ENCODE results near the gene RETREG3. TPM values are rescaled to one million over a fixed set of nuclear protein-coding genes. Genes with fewer than 3 reads are reported as not detected.

RETREG3 gene
- total RNA-seq, 6 experiments from 2014 or later: 42.5 to 61.1 (median 48.9) TPM

DNA sequence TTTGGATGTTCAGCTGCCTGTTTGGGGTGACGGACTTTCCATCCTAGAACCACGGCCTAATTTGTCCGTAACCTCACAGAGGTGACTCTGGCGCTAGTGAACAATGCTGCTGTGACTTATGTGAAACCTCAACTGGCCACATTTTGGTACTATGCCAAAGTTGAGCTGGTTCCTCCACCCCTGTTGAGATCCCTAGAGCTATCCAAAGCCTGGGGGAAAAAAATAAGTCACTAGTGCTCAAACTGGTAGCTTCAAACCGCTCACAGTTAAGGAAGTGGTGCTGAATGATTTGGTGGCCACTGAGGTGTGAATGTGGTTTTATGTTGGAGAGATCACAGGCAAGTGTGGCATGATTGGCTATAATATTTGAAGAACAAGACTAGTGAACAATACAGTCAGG lies 38.6 kb upstream of the RETREG3 start:
- no peak for DNase-seq
- Mint-ChIP-seq H3K27me3 (ENCODE audit: insufficient read depth) (peaks cover 14% of the 10 kb centered on the region), H3K27ac (no peak overlapping the region), H3K9me3 (no peaks in the 10 kb centered on the region), H3K4me1 (ENCODE audit: low read depth) (peaks cover 6% of the 10 kb centered on the region), H3K36me3 (ENCODE audit: low read depth) (no peaks in the 10 kb centered on the region), H3K4me3 (no peak overlapping the region)
- TF ChIP-seq, protein P1, sequence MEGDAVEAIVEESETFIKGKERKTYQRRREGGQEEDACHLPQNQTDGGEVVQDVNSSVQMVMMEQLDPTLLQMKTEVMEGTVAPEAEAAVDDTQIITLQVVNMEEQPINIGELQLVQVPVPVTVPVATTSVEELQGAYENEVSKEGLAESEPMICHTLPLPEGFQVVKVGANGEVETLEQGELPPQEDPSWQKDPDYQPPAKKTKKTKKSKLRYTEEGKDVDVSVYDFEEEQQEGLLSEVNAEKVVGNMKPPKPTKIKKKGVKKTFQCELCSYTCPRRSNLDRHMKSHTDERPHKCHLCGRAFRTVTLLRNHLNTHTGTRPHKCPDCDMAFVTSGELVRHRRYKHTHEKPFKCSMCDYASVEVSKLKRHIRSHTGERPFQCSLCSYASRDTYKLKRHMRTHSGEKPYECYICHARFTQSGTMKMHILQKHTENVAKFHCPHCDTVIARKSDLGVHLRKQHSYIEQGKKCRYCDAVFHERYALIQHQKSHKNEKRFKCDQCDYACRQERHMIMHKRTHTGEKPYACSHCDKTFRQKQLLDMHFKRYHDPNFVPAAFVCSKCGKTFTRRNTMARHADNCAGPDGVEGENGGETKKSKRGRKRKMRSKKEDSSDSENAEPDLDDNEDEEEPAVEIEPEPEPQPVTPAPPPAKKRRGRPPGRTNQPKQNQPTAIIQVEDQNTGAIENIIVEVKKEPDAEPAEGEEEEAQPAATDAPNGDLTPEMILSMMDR (IDR thresholded peaks at IDR 0.05): no peak

DNA sequence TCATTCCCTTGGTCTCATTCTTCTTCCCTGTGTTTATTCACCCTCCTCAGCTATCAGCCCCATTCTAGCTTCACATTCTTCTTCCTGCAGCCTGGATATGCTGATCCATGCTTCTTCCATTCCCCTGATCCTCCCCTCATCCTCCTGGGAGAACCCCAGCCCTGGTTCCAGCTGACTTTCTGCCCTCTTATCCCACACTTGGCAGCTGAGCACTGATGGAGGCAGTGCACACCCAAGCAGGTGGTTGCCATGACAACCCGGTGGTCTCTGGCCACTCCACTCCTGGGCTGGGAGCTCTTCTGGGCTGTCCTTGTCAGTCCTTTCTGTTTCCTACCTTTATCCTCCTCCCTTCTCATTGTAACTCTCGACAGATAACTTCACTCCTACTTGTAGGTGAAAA lies 33.2 kb upstream of the RETREG3 start:
- Mint-ChIP-seq H3K36me3 (ENCODE audit: low read depth) (no peaks in the 10 kb centered on the region), H3K4me1 (ENCODE audit: low read depth) (no peaks in the 10 kb centered on the region), H3K4me3 (no peak overlapping the region), H3K9me3 (no peaks in the 10 kb centered on the region), H3K27ac (no peak overlapping the region), H3K27me3 (ENCODE audit: insufficient read depth) (peaks cover 16% of the 10 kb centered on the region)
- DNase-seq: no peak
- TF ChIP-seq, protein P1 (IDR thresholded peaks at IDR 0.05): no peak

DNA sequence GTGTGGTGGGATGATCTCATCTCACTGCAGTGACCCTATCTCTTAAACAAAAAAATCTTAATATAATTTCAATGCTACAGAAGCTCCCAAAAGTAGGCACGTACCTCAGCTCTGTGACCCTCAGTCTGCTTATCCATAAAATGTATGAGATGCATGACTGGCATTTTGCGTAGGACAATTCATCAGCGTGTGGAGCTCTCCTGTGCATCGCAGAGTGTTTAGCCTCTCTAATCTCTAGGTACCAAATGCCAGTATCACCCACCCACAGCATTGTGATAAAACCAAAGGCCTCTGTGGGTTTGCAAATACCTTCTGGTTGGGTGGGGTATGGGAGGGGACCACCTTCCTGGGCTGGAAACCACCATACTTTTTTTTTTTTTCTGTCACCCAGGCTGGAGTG lies 30.9 kb upstream of the RETREG3 start:
- TF ChIP-seq, protein P1 (IDR thresholded peaks at IDR 0.05): no peak

DNA sequence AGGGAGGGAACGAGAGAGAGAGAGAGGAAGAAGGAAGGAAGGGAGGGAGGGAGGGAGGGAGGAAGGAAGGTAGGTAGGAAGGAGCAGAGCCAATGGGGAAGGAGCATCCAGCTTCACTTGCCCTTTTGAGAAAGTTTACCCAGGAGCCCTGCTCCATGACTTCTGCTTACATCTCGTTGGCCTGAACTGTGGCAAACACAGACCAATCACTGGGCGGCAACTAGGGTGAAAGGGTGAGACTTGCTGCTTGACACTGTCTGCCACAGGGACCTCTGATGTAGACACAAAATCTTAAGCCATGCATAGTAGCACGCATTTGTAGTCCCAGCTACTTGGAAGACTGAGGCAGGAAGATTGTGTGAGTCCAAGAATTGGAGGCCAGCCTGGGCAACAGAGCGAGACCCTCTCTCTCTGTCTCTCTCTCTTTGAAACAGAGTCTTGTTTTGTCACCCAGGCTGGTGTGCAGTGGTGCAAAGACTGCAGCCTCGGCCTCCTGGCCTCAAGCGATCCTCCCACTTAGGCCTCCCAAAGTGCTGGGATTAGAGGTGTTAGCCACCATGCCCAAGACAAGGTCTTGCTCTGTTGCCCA lies 30.4 kb upstream of the RETREG3 start:
- H3K4me1 Mint-ChIP-seq (ENCODE audit: low read depth): no peaks in the 10 kb centered on the region
- no peaks in the 10 kb centered on the region for H3K9me3 Mint-ChIP-seq
- no peak overlapping the region for H3K4me3 Mint-ChIP-seq
- H3K27ac Mint-ChIP-seq: no peak overlapping the region
- no peaks in the 10 kb centered on the region for H3K36me3 Mint-ChIP-seq (ENCODE audit: low read depth)
- no peak for DNase-seq
- peaks cover 18% of the 10 kb centered on the region for H3K27me3 Mint-ChIP-seq (ENCODE audit: insufficient read depth)
- TF ChIP-seq, protein P1 (IDR thresholded peaks at IDR 0.05): no peak

More for the DNA sequence above, 30.9 kb upstream of the RETREG3 start:
- Mint-ChIP-seq H3K4me3 (no peak overlapping the region), H3K4me1 (ENCODE audit: low read depth) (no peaks in the 10 kb centered on the region), H3K27ac (no peak overlapping the region), H3K36me3 (ENCODE audit: low read depth) (no peaks in the 10 kb centered on the region), H3K27me3 (ENCODE audit: insufficient read depth) (peaks cover 18% of the 10 kb centered on the region), H3K9me3 (no peaks in the 10 kb centered on the region)
- no peak for DNase-seq

DNA sequence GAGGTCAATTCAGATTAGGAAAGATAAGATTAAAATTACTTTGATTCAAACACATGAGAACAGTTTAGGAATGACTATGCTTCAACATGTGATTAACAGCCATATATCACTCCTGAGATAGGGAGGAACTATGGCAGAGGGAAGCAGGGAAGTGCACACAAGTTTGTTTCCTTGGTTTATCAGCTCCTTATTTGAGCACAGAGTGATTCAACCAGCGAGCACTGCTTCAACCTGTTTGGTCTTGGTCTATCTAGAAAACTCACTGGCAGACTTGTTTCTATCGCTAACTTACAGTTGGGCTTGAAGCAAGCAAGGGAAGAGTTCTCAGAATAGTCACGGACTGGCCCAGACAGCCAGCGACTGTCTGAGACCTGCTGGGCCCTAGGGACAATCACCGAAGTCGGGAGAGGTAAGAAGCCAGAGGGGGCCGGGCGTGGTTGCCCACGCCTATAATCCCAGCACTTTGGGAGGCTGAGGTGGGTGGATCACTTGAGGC lies 23.8 kb upstream of the RETREG3 start:
- TF ChIP-seq, protein P1 (IDR thresholded peaks at IDR 0.05): no peak
- Mint-ChIP-seq H3K9me3 (no peaks in the 10 kb centered on the region), H3K27me3 (ENCODE audit: insufficient read depth) (peaks cover 4% of the 10 kb centered on the region; the same call in 1 of the 2 replicates), H3K27ac (no peak overlapping the region), H3K4me3 (no peak overlapping the region), H3K4me1 (ENCODE audit: low read depth) (no peaks in the 10 kb centered on the region), H3K36me3 (ENCODE audit: low read depth) (no peaks in the 10 kb centered on the region)
- no peak for DNase-seq

Data from HFFc6 (cell line).